ENCODE measurements around the gene LTC4S. TPM values are rescaled to one million over a fixed set of nuclear protein-coding genes. Genes with fewer than 3 reads are reported as not detected.

LTC4S gene
- total and polyA plus RNA-seq, 4 donors: 1.3 to 3.3 (median 2.1) TPM

- H3K36me3 ChIP-seq (ENCODE audit: control insufficient read depth in 4 of 4, insufficient read depth in 3 of 4, low read depth in 1 of 4, low read length in 3 of 4): peaks cover 29 to 68% (median 61%) of the 10 kb centered on the region in 4 donors
- H3K9me3 ChIP-seq (ENCODE audit: control insufficient read depth in 4 of 4, low read length in 3 of 4): no peaks in the 10 kb centered on the region
- H3K27me3 ChIP-seq (ENCODE audit: control insufficient read depth in 4 of 4, insufficient read depth in 4 of 4, low read length in 3 of 4): no peaks in the 10 kb centered on the region
- peaks cover 3 to 46% (median 34%) of the 10 kb centered on the region in 4 donors for H3K4me1 ChIP-seq (ENCODE audit: control insufficient read depth in 4 of 4, insufficient read depth in 4 of 4, low read length in 3 of 4)
- TF ChIP-seq YY1 (IDR thresholded peaks at IDR 0.05): no peak
- TF ChIP-seq FOXA2 (IDR thresholded peaks at IDR 0.05): no peak
- TF ChIP-seq FOXA1 (IDR thresholded peaks at IDR 0.05): no peak
- TF ChIP-seq HNF4G (IDR thresholded peaks at IDR 0.05): no peak
- no peak for TF ChIP-seq CTCF (IDR thresholded peaks at IDR 0.05; ENCODE audit: low read depth, low read length, missing input control)
- TF ChIP-seq, protein P1, sequence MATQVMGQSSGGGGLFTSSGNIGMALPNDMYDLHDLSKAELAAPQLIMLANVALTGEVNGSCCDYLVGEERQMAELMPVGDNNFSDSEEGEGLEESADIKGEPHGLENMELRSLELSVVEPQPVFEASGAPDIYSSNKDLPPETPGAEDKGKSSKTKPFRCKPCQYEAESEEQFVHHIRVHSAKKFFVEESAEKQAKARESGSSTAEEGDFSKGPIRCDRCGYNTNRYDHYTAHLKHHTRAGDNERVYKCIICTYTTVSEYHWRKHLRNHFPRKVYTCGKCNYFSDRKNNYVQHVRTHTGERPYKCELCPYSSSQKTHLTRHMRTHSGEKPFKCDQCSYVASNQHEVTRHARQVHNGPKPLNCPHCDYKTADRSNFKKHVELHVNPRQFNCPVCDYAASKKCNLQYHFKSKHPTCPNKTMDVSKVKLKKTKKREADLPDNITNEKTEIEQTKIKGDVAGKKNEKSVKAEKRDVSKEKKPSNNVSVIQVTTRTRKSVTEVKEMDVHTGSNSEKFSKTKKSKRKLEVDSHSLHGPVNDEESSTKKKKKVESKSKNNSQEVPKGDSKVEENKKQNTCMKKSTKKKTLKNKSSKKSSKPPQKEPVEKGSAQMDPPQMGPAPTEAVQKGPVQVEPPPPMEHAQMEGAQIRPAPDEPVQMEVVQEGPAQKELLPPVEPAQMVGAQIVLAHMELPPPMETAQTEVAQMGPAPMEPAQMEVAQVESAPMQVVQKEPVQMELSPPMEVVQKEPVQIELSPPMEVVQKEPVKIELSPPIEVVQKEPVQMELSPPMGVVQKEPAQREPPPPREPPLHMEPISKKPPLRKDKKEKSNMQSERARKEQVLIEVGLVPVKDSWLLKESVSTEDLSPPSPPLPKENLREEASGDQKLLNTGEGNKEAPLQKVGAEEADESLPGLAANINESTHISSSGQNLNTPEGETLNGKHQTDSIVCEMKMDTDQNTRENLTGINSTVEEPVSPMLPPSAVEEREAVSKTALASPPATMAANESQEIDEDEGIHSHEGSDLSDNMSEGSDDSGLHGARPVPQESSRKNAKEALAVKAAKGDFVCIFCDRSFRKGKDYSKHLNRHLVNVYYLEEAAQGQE (IDR thresholded peaks at IDR 0.05): no peak
- TF ChIP-seq RXRA (IDR thresholded peaks at IDR 0.05): no peak
- no peak for TF ChIP-seq ZBTB33 (IDR thresholded peaks at IDR 0.05)
- no peak overlapping the region for H3K27ac ChIP-seq (ENCODE audit: low read depth in 1 of 2, low read length in 2 of 2)
- WGBS: 89% methylated on average over 23 of the region's 23 CpGs
- H3K4me3 ChIP-seq (ENCODE audit: low read depth in 1 of 3, low read length in 3 of 3): no peak overlapping the region
- no peak overlapping the region for H3K9ac ChIP-seq (ENCODE audit: low read depth in 1 of 2, low read length in 2 of 2)
- no peak for DNase-seq (ENCODE audit: low spot score)
Observed at GRCh38 chr5:179833056-179833708, 39.4 kb downstream of the LTC4S start.

- H3K4me3 ChIP-seq (ENCODE audit: low read depth in 1 of 3, low read length in 3 of 3): no peak overlapping the region
- H3K27ac ChIP-seq (ENCODE audit: low read depth in 1 of 2, low read length in 2 of 2): no peak overlapping the region
- no peak for DNase-seq (ENCODE audit: low spot score)
- H3K9ac ChIP-seq (ENCODE audit: low read depth in 1 of 2, low read length in 2 of 2): no peak overlapping the region
- no peaks in the 10 kb centered on the region for H3K9me3 ChIP-seq (ENCODE audit: control insufficient read depth in 4 of 4, low read length in 3 of 4)
- peaks cover 29 to 66% (median 60%) of the 10 kb centered on the region in 4 donors for H3K36me3 ChIP-seq (ENCODE audit: control insufficient read depth in 4 of 4, insufficient read depth in 3 of 4, low read depth in 1 of 4, low read length in 3 of 4)
- H3K4me1 ChIP-seq (ENCODE audit: control insufficient read depth in 4 of 4, insufficient read depth in 4 of 4, low read length in 3 of 4): peaks cover 3 to 46% (median 34%) of the 10 kb centered on the region in 4 donors
- WGBS: 98% methylated on average over 3 of the region's 3 CpGs
- no peaks in the 10 kb centered on the region for H3K27me3 ChIP-seq (ENCODE audit: control insufficient read depth in 4 of 4, insufficient read depth in 4 of 4, low read length in 3 of 4)
- no peak for TF ChIP-seq HNF4A (conservative IDR thresholded peaks at IDR 0.05)
- TF ChIP-seq FOXA1 (IDR thresholded peaks at IDR 0.05): no peak
- no peak for TF ChIP-seq YY1 (IDR thresholded peaks at IDR 0.05)
- TF ChIP-seq ZBTB33 (IDR thresholded peaks at IDR 0.05): no peak
- TF ChIP-seq TAF1 (conservative IDR thresholded peaks at IDR 0.05): no peak
- TF ChIP-seq RXRA (IDR thresholded peaks at IDR 0.05): no peak
- TF ChIP-seq, protein P1 (IDR thresholded peaks at IDR 0.05): no peak
- TF ChIP-seq EGR1 (IDR thresholded peaks at IDR 0.05; ENCODE audit: low read depth in 2 of 2): no peak
- no peak for TF ChIP-seq HNF4G (IDR thresholded peaks at IDR 0.05)
- no peak for TF ChIP-seq CTCF (IDR thresholded peaks at IDR 0.05; ENCODE audit: low read depth, low read length, missing input control)
- TF ChIP-seq FOXA2 (IDR thresholded peaks at IDR 0.05): no peak
- TF ChIP-seq, protein P2, sequence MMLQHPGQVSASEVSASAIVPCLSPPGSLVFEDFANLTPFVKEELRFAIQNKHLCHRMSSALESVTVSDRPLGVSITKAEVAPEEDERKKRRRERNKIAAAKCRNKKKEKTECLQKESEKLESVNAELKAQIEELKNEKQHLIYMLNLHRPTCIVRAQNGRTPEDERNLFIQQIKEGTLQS (IDR thresholded peaks at IDR 0.05): no peak
- TF ChIP-seq GABPA (IDR thresholded peaks at IDR 0.05 in 1 of 2, conservative IDR thresholded peaks at IDR 0.05 in 1 of 2): no peak
Observed at GRCh38 chr5:179833709-179834070, 39.9 kb downstream of the LTC4S start.
